DMS53 treated with DMSO at 0.1 percent for 48 hours (cell line): ENCODE data around the gene FBXL13.
"Not testable (repeated sequence)": the region's sequence is repeated elsewhere in the genome, so short reads cannot be mapped to it uniquely, and the experiment has no call there.

Experiments used
- DNase-seq: peaks from one replicate; lab custom pipeline; 2025; ENCODE audit not compliant: unreplicated experiment; lab: John Stamatoyannopoulos, UW

Gene FBXL13

DNA sequence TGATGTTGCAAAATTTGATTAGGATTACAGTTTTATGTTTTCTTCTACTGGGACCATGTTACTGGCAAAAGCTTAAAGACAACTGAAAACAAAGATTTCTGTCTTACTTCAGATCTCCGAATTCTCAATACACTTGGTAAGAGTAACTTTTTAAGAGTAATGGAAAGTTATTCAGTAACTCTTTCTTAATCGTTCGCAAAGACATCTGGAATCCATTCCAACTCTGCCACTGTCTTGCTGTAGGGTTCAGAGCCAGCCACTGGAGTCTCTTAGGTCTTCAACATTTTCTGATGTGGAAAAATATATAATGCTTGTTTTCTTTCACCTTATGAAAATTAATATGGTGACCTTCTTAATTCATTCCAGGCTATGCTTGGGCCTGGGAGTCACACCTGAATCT is 295.9 kb downstream of the FBXL13 start:
- DNase-seq = not testable (repeated sequence)

DNA sequence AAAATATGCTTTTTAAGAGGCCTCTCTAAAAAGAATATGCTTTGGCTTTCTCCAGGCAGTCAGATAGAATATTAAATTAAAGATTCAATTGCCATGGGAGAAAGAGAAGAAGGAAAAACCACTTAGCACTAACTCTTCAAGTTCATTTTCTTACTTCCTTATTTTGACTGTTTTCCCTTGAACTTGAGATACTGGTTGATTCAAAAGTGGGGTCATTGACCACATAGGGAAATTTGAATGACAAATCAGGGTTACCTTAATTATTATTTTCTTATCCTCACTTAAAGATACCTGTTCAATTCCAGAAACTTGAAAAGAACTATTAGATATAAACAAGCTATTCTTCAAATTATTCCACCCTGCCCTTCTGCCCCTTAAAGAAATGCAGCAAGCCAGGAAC is 298.4 kb downstream of the FBXL13 start:
- DNase-seq = not testable (repeated sequence)

DNA sequence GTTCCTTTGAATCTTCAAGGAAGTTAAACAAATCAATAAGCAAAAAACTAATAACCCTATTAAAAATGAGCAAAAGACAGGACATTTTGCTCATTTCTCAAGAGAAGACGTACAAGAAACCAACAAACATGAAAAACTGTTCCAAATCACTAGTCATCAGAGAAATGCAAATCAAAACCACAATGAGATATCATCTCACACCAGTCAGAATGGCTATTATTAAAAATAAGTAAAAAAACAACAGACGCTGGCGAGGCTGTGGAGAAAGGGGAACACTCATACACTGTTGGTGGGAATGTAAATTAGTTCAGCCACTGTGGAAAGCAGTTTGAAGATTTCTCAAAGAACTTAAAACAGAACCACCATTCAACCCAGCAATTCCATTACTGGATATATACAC is 304.1 kb downstream of the FBXL13 start:
- DNase-seq = not testable (repeated sequence)

DNA sequence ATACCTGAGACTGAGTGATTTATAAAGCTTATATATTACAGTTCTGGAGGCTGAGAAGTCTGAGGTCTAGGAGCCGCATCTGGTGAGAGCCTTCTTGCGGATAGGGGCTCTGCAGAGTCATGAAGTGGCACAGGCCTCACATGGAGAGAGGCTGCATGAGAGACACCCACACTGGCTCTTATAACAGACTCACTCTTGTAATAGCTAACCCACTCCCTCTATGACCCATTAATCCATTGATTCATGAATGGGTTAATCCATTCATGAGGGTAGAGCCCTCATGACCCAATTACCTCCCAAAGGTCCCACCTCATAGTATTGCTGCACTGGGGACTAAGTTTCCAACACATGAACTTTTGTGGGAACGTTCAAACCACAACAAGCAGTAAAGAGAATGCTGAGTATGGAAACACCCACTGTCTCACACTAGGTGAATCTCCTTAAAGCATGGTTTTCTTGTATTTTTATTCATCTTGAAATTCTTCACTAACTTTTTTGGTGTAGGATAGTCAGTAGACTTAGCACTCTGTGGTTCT is 304.9 kb downstream of the FBXL13 start:
- not testable (repeated sequence) for DNase-seq

DNA sequence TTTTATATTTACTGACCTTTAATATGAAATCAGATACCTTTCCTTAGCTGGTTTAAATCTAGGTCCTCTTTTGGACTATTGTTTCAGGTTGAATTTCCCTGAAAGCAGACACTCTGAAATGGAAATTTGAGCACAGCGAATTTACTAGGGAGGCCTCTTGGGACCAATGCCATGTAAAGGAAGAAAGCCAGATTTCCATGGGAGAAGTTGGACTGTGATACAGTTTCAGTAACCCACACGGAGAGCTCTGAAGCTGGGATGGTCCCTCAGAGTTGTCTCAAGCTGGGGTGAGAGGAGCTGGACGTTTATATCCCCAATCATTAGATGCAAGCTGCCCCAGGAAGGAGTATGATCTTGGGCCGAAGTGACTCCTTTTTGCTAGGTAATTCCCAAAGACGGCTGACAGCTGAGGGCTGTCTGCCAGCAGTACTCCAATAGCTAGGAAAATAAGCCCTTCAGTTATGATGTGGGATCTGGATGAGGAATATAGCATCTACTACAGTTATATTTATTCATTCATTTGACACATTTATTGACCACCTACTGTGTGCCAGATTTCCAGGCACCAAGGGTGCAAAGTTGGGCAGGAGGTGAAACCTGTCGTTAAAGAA is 311.2 kb downstream of the FBXL13 start:
- not testable (repeated sequence) for DNase-seq
